DMS79 (cell line): ENCODE data around the gene CRYL1.
A peak's percentile ranks its signal among the peaks of the same experiment; 100 is the strongest.

Experiments used
- DNase-seq: peaks from one replicate; lab custom pipeline; 2025; lab: John Stamatoyannopoulos, UW

CRYL1 gene

GRCh38 chr13:20494656-20495055 is 31.0 kb downstream of the CRYL1 start:
- no peak for DNase-seq

- DNase-seq = no peak
Observed at GRCh38 chr13:20492641-20493040, 33.0 kb downstream of the CRYL1 start.

- DNase-seq = no peak
Observed at GRCh38 chr13:20491926-20492435, 33.7 kb downstream of the CRYL1 start.

- DNase-seq = no peak
Observed at GRCh38 chr13:20489185-20489820, 36.4 kb downstream of the CRYL1 start.

GRCh38 chr13:20487927-20488326 is 37.7 kb downstream of the CRYL1 start:
- peak; percentile 29 for DNase-seq

GRCh38 chr13:20482787-20483186 is 42.9 kb downstream of the CRYL1 start:
- no peak for DNase-seq

GRCh38 chr13:20482275-20482761 is 43.3 kb downstream of the CRYL1 start:
- DNase-seq = no peak

- DNase-seq = no peak
Observed at GRCh38 chr13:20477394-20477793, 48.3 kb downstream of the CRYL1 start.

GRCh38 chr13:20475927-20476691 is 49.5 kb downstream of the CRYL1 start:
- no peak for DNase-seq

- no peak for DNase-seq
Observed at GRCh38 chr13:20474515-20474914, 51.1 kb downstream of the CRYL1 start.

GRCh38 chr13:20473888-20474287 is 51.8 kb downstream of the CRYL1 start:
- DNase-seq = no peak

- no peak for DNase-seq
Observed at GRCh38 chr13:20473139-20473538, 52.5 kb downstream of the CRYL1 start.

- DNase-seq = no peak
Observed at GRCh38 chr13:20472531-20472930, 53.1 kb downstream of the CRYL1 start.

GRCh38 chr13:20470136-20470535 is 55.5 kb downstream of the CRYL1 start:
- DNase-seq = no peak

GRCh38 chr13:20466371-20466770 is 59.3 kb downstream of the CRYL1 start:
- DNase-seq = no peak

GRCh38 chr13:20465218-20465879 is 60.3 kb downstream of the CRYL1 start:
- no peak for DNase-seq

- no peak for DNase-seq
Observed at GRCh38 chr13:20462921-20463320, 62.7 kb downstream of the CRYL1 start.

- no peak for DNase-seq
Observed at GRCh38 chr13:20462533-20462915, 63.1 kb downstream of the CRYL1 start.

- DNase-seq = no peak
Observed at GRCh38 chr13:20461860-20462532, 63.7 kb downstream of the CRYL1 start.

GRCh38 chr13:20461481-20461859 is 64.2 kb downstream of the CRYL1 start:
- no peak for DNase-seq

GRCh38 chr13:20460761-20461160 is 64.9 kb downstream of the CRYL1 start:
- no peak for DNase-seq

- no peak for DNase-seq
Observed at GRCh38 chr13:20457670-20458069, 68.0 kb downstream of the CRYL1 start.
